Right atrium auricular region (tissue), 2 donors: ENCODE measurements around the gene FBXL19. TPM values are rescaled to one million over a fixed set of nuclear protein-coding genes. Genes with fewer than 3 reads are reported as not detected.
"Not testable (repeated sequence)": the region's sequence is repeated elsewhere in the genome, so short reads cannot be mapped to it uniquely, and the experiment has no call there.

ENCODE experiments used
- DNase-seq: peaks from one replicate; pipeline ENCODE4 v3.0.0-alpha.2; 2019; ENCODE audit warnings: low spot score
- H3K27ac ChIP-seq, 2 donors: fragments of 200-600 bp; sonication (generic); 1 replicate in 1 of 2; 2 replicates in 1 of 2; pipeline ENCODE4 v1.5.1; 2016 to 2019
- H3K27me3 ChIP-seq, 2 donors: fragments of 200-600 bp; sonication (generic); one replicate each; pipeline versions ENCODE4 v1.5.1 to v1.6.0; 2017 to 2019
- H3K36me3 ChIP-seq: fragments of 200-600 bp; sonication (generic); one replicate; pipeline ENCODE4 v1.5.1; 2016
- H3K4me1 ChIP-seq, 2 donors: fragments of 200-600 bp; sonication (generic); one replicate each; pipeline versions ENCODE4 v1.5.1 to v1.6.0; 2017 to 2019
- H3K4me3 ChIP-seq, 2 donors: fragments of 200-600 bp; sonication (generic); 1 replicate in 1 of 2; 2 replicates in 1 of 2; pipeline ENCODE4 v1.5.1; 2017 to 2019; ENCODE audit warnings: mild to moderate bottlenecking in 1 of 2, moderate library complexity in 1 of 2
- H3K9me3 ChIP-seq, 2 donors: fragments of 200-600 bp; sonication (generic); one replicate each; pipeline ENCODE4 v1.5.1; 2019
- CTCF ChIP-seq, 2 donors: fragments of 200-600 bp; sonication (generic); IDR thresholded peaks; one replicate each; pipeline ENCODE4 v1.5.1; 2019; ENCODE audit warnings: antibody characterized with exemption in 2 of 2
- total RNA-seq, 2 donors: library from RNA; depleted of rRNA; stranded (reverse); fragments of >200 nt; gene quantifications; one replicate each; pipeline ENCODE4 v1.1.0, GENCODE V29; 2016

FBXL19 gene
- total RNA-seq, 2 donors from 2014 or later: 5.7 to 7.9 TPM

GRCh38 chr16:30930160-30930571 is 6.8 kb downstream of the FBXL19 start:
- DNase-seq: no peak
- H3K4me3 ChIP-seq: no peak overlapping the region
- H3K9me3 ChIP-seq: no peaks in the 10 kb centered on the region
- H3K36me3 ChIP-seq: peaks cover 24% of the 10 kb centered on the region
- peaks cover 0 to 13% of the 10 kb centered on the region in 2 donors for H3K4me1 ChIP-seq
- TF ChIP-seq CTCF (IDR thresholded peaks at IDR 0.05): no peak
- no peak overlapping the region for H3K27ac ChIP-seq
- no peaks in the 10 kb centered on the region for H3K27me3 ChIP-seq

- Histone ChIP-seq H3K27me3 (no peaks in the 10 kb centered on the region), H3K36me3 (peaks cover 24% of the 10 kb centered on the region), H3K4me1 (peaks cover 0 to 10% of the 10 kb centered on the region in 2 donors), H3K27ac (peak overlapping the region; percentile 7 to 66), H3K9me3 (no peaks in the 10 kb centered on the region), H3K4me3 (no peak overlapping the region)
- DNase-seq: no peak
- no peak for TF ChIP-seq CTCF (IDR thresholded peaks at IDR 0.05)
Measured at GRCh38 chr16:30931068-30931650, 7.8 kb downstream of the FBXL19 start.

- Histone ChIP-seq H3K4me3 (no peak overlapping the region), H3K4me1 (peaks cover 0 to 7% of the 10 kb centered on the region in 2 donors), H3K9me3 (no peaks in the 10 kb centered on the region), H3K36me3 (peaks cover 24% of the 10 kb centered on the region), H3K27me3 (no peaks in the 10 kb centered on the region), H3K27ac (no peak overlapping the region)
- peak in 1 of 2 donors; percentile 55 for TF ChIP-seq CTCF (IDR thresholded peaks at IDR 0.05)
- DNase-seq: no peak
Measured at GRCh38 chr16:30934827-30935557, 11.6 kb downstream of the FBXL19 start.

- Histone ChIP-seq H3K27ac (peak overlapping the region; percentile 4 to 12), H3K9me3 (no peaks in the 10 kb centered on the region), H3K4me3 (no peak overlapping the region), H3K4me1 (peaks cover 0 to 9% of the 10 kb centered on the region in 2 donors), H3K27me3 (no peaks in the 10 kb centered on the region), H3K36me3 (peaks cover 8% of the 10 kb centered on the region)
- TF ChIP-seq CTCF (IDR thresholded peaks at IDR 0.05): no peak
- DNase-seq: no peak
Measured at GRCh38 chr16:30937692-30938091, 14.3 kb downstream of the FBXL19 start.

- peaks cover 17% of the 10 kb centered on the region for H3K36me3 ChIP-seq
- not testable (repeated sequence) for H3K9me3 ChIP-seq, H3K27me3 ChIP-seq, H3K27ac ChIP-seq, H3K4me1 ChIP-seq, H3K4me3 ChIP-seq, DNase-seq
Measured at GRCh38 chr16:30939571-30939970, 16.2 kb downstream of the FBXL19 start.

GRCh38 chr16:30941600-30942425 is 18.4 kb downstream of the FBXL19 start:
- Histone ChIP-seq H3K27me3 (no peaks in the 10 kb centered on the region), H3K9me3 (no peaks in the 10 kb centered on the region), H3K27ac (no peak overlapping the region), H3K36me3 (peaks cover 18% of the 10 kb centered on the region), H3K4me3 (no peak overlapping the region), H3K4me1 (peaks cover 0 to 9% of the 10 kb centered on the region in 2 donors)
- peak; percentile 77 for DNase-seq
- peak; percentile 88 to 92 for TF ChIP-seq CTCF (IDR thresholded peaks at IDR 0.05)
